ENCODE measurements around the gene RFX4. TPM values are rescaled to one million over a fixed set of nuclear protein-coding genes. Genes with fewer than 3 reads are reported as not detected.

Gene RFX4
- total RNA-seq, 1 donor from 2014 or later: not detected

GRCh38 chr12:106692896-106693820 lies 110.4 kb downstream of the RFX4 start:
- intact Hi-C loops (cut with micrococcal nuclease): no loop called here
- DNase-seq (ENCODE audit: low spot score): no peak
- Mint-ChIP-seq H3K4me3 (no peak overlapping the region), H3K4me1 (ENCODE audit: low read depth) (no peaks in the 10 kb centered on the region), H3K9me3 (no peaks in the 10 kb centered on the region), H3K27me3 (ENCODE audit: insufficient read depth) (peaks cover 11% of the 10 kb centered on the region), H3K36me3 (ENCODE audit: low read depth) (no peaks in the 10 kb centered on the region), H3K27ac (no peak overlapping the region)

GRCh38 chr12:106696071-106696470 lies 113.3 kb downstream of the RFX4 start:
- Mint-ChIP-seq H3K27me3 (ENCODE audit: insufficient read depth) (peaks cover 7% of the 10 kb centered on the region), H3K9me3 (peaks cover 9% of the 10 kb centered on the region), H3K36me3 (ENCODE audit: low read depth) (no peaks in the 10 kb centered on the region), H3K4me1 (ENCODE audit: low read depth) (no peaks in the 10 kb centered on the region), H3K4me3 (no peak overlapping the region), H3K27ac (no peak overlapping the region)
- DNase-seq (ENCODE audit: low spot score): no peak
- intact Hi-C loops (cut with micrococcal nuclease): no loop called here

GRCh38 chr12:106696681-106697417 lies 114.0 kb downstream of the RFX4 start:
- no peak for DNase-seq (ENCODE audit: low spot score)
- peaks cover 2% of the 10 kb centered on the region for H3K36me3 Mint-ChIP-seq (ENCODE audit: low read depth)
- no peaks in the 10 kb centered on the region for H3K4me1 Mint-ChIP-seq (ENCODE audit: low read depth)
- peaks cover 14% of the 10 kb centered on the region for H3K9me3 Mint-ChIP-seq
- H3K27ac Mint-ChIP-seq: no peak overlapping the region
- H3K4me3 Mint-ChIP-seq: no peak overlapping the region
- H3K27me3 Mint-ChIP-seq (ENCODE audit: insufficient read depth): peaks cover 8% of the 10 kb centered on the region
- intact Hi-C loops (cut with micrococcal nuclease): no loop called here

GRCh38 chr12:106704081-106704480 lies 121.3 kb downstream of the RFX4 start:
- Mint-ChIP-seq H3K27me3 (ENCODE audit: insufficient read depth) (peaks cover 6% of the 10 kb centered on the region), H3K9me3 (peaks cover 14% of the 10 kb centered on the region), H3K27ac (no peak overlapping the region), H3K4me1 (ENCODE audit: low read depth) (no peaks in the 10 kb centered on the region), H3K4me3 (no peak overlapping the region), H3K36me3 (ENCODE audit: low read depth) (peaks cover 2% of the 10 kb centered on the region)
- DNase-seq (ENCODE audit: low spot score): no peak
- intact Hi-C loops (cut with micrococcal nuclease): no loop called here

GRCh38 chr12:106705971-106706370 lies 123.2 kb downstream of the RFX4 start:
- no peaks in the 10 kb centered on the region for H3K4me1 Mint-ChIP-seq (ENCODE audit: low read depth)
- H3K4me3 Mint-ChIP-seq: no peak overlapping the region
- peaks cover 4% of the 10 kb centered on the region for H3K27me3 Mint-ChIP-seq (ENCODE audit: insufficient read depth)
- DNase-seq (ENCODE audit: low spot score): no peak
- intact Hi-C loops (cut with micrococcal nuclease): no loop called here
- peaks cover 2% of the 10 kb centered on the region for H3K36me3 Mint-ChIP-seq (ENCODE audit: low read depth)
- no peak overlapping the region for H3K27ac Mint-ChIP-seq
- H3K9me3 Mint-ChIP-seq: peaks cover 10% of the 10 kb centered on the region

GRCh38 chr12:106709068-106709511 lies 126.3 kb downstream of the RFX4 start:
- H3K9me3 Mint-ChIP-seq: no peaks in the 10 kb centered on the region
- no peaks in the 10 kb centered on the region for H3K27me3 Mint-ChIP-seq (ENCODE audit: insufficient read depth)
- intact Hi-C loops (cut with micrococcal nuclease): no loop called here

GRCh38 chr12:106710143-106710893 lies 127.5 kb downstream of the RFX4 start:
- H3K27ac Mint-ChIP-seq: no peak overlapping the region
- intact Hi-C loops (cut with micrococcal nuclease): no loop called here
- no peak overlapping the region for H3K4me3 Mint-ChIP-seq
- no peaks in the 10 kb centered on the region for H3K9me3 Mint-ChIP-seq
- no peaks in the 10 kb centered on the region for H3K27me3 Mint-ChIP-seq (ENCODE audit: insufficient read depth)
- no peaks in the 10 kb centered on the region for H3K36me3 Mint-ChIP-seq (ENCODE audit: low read depth)
- no peak for DNase-seq (ENCODE audit: low spot score)
- no peaks in the 10 kb centered on the region for H3K4me1 Mint-ChIP-seq (ENCODE audit: low read depth)

More at GRCh38 chr12:106709068-106709511, 126.3 kb downstream of the RFX4 start:
- no peak for DNase-seq (ENCODE audit: low spot score)
- no peaks in the 10 kb centered on the region for H3K4me1 Mint-ChIP-seq (ENCODE audit: low read depth)
- no peaks in the 10 kb centered on the region for H3K36me3 Mint-ChIP-seq (ENCODE audit: low read depth)
- no peak overlapping the region for H3K27ac Mint-ChIP-seq
- no peak overlapping the region for H3K4me3 Mint-ChIP-seq

- intact Hi-C loops (cut with micrococcal nuclease): no loop called here
- Mint-ChIP-seq H3K4me1 (ENCODE audit: low read depth) (no peaks in the 10 kb centered on the region), H3K36me3 (ENCODE audit: low read depth) (no peaks in the 10 kb centered on the region), H3K27me3 (ENCODE audit: insufficient read depth) (no peaks in the 10 kb centered on the region), H3K27ac (no peak overlapping the region), H3K4me3 (no peak overlapping the region), H3K9me3 (no peaks in the 10 kb centered on the region)
- no peak for DNase-seq (ENCODE audit: low spot score)
These were observed 128.5 kb downstream of the RFX4 start for GRCh38 chr12:106711316-106711715.

- no peaks in the 10 kb centered on the region for H3K27me3 Mint-ChIP-seq (ENCODE audit: insufficient read depth)
- no peak overlapping the region for H3K27ac Mint-ChIP-seq
- H3K4me1 Mint-ChIP-seq (ENCODE audit: low read depth): no peaks in the 10 kb centered on the region
- H3K4me3 Mint-ChIP-seq: no peak overlapping the region
- no peaks in the 10 kb centered on the region for H3K9me3 Mint-ChIP-seq
- DNase-seq (ENCODE audit: low spot score): no peak
- intact Hi-C loops (cut with micrococcal nuclease): no loop called here
- H3K36me3 Mint-ChIP-seq (ENCODE audit: low read depth): no peaks in the 10 kb centered on the region
These were observed 130.0 kb downstream of the RFX4 start for GRCh38 chr12:106712768-106713167.

- intact Hi-C loops (cut with micrococcal nuclease): no loop called here
- H3K27me3 Mint-ChIP-seq (ENCODE audit: insufficient read depth): no peaks in the 10 kb centered on the region
- no peaks in the 10 kb centered on the region for H3K9me3 Mint-ChIP-seq
- H3K4me1 Mint-ChIP-seq (ENCODE audit: low read depth): no peaks in the 10 kb centered on the region
- DNase-seq (ENCODE audit: low spot score): no peak
- no peak overlapping the region for H3K4me3 Mint-ChIP-seq
- H3K36me3 Mint-ChIP-seq (ENCODE audit: low read depth): no peaks in the 10 kb centered on the region
- no peak overlapping the region for H3K27ac Mint-ChIP-seq
These were observed 132.1 kb downstream of the RFX4 start for GRCh38 chr12:106714926-106715325.

- no peaks in the 10 kb centered on the region for H3K36me3 Mint-ChIP-seq (ENCODE audit: low read depth)
- H3K4me3 Mint-ChIP-seq: no peak overlapping the region
- no peaks in the 10 kb centered on the region for H3K27me3 Mint-ChIP-seq (ENCODE audit: insufficient read depth)
- H3K27ac Mint-ChIP-seq: no peak overlapping the region
- no peak for DNase-seq (ENCODE audit: low spot score)
- no peaks in the 10 kb centered on the region for H3K9me3 Mint-ChIP-seq
- intact Hi-C loops (cut with micrococcal nuclease): no loop called here
- H3K4me1 Mint-ChIP-seq (ENCODE audit: low read depth): no peaks in the 10 kb centered on the region
These were observed 132.8 kb downstream of the RFX4 start for GRCh38 chr12:106715582-106715981.

- no peaks in the 10 kb centered on the region for H3K4me1 Mint-ChIP-seq (ENCODE audit: low read depth)
- H3K27me3 Mint-ChIP-seq (ENCODE audit: insufficient read depth): peaks cover 3% of the 10 kb centered on the region
- intact Hi-C loops (cut with micrococcal nuclease): no loop called here
- no peak overlapping the region for H3K27ac Mint-ChIP-seq
- H3K9me3 Mint-ChIP-seq: no peaks in the 10 kb centered on the region
- H3K36me3 Mint-ChIP-seq (ENCODE audit: low read depth): no peaks in the 10 kb centered on the region
- H3K4me3 Mint-ChIP-seq: no peak overlapping the region
- no peak for DNase-seq (ENCODE audit: low spot score)
These were observed 134.9 kb downstream of the RFX4 start for GRCh38 chr12:106717673-106718072.

Measured in activated T-helper 1 cell treated with anti-CD3 and anti-CD28 coated beads, Interleukin-12 subunit alpha, Interleukin-12 subunit beta, Interleukin-2, Interleukin-4 antibody, amounts not matched to agents 30 ng/mL and 10 ng/mL and 1 ng/mL, durations not matched to agents 14 hours and 24 hours and 36 hours (primary cell).